Stimulated activated CD4-positive, alpha-beta T cell treated with anti-CD3 and anti-CD28 coated beads, Interleukin-12 subunit alpha, Interleukin-12 subunit beta, amount 100 ng/mL, for 24 hours (primary cell): ENCODE measurements around the gene RNASET2.
A peak's percentile ranks its signal among the peaks of the same experiment; 100 is the strongest.

Source experiments
- DNase-seq, 2 experiments: peaks; one replicate each; pipeline ENCODE4 v3.0.0-alpha.2; 2020; ENCODE audit warnings: low read depth in 2 of 2

The RNASET2 gene

GRCh38 chr6:166956444-166957086 lies at the start of gene RNASET2:
RNASET2 (minus strand) TSS chr6:166956550; CDS start chr6:166956182, 368 bp downstream.
- peak; percentile 99 for DNase-seq

- no peak for DNase-seq
Measured at GRCh38 chr6:167005350-167006159, 49.2 kb upstream of the RNASET2 start.

GRCh38 chr6:167000759-167001158 lies 44.4 kb upstream of the RNASET2 start:
- DNase-seq = no peak

GRCh38 chr6:166999884-167000253 lies 43.5 kb upstream of the RNASET2 start:
- no peak for DNase-seq

GRCh38 chr6:166999145-166999883 lies 43.0 kb upstream of the RNASET2 start, which contains the start of gene CEP43:
CEP43 (plus strand) TSS chr6:166999397; CDS start chr6:166999413, 16 bp downstream.
- peak; percentile 80 to 82 for DNase-seq

GRCh38 chr6:166998256-166999144 lies 42.1 kb upstream of the RNASET2 start:
- peak in 1 of 2 experiments; percentile 14 for DNase-seq

- peak; percentile 10 to 62 for DNase-seq
Measured at GRCh38 chr6:166997768-166998255, 41.5 kb upstream of the RNASET2 start.

- no peak for DNase-seq
Measured at GRCh38 chr6:166997348-166997747, 41.0 kb upstream of the RNASET2 start.

- no peak for DNase-seq
Measured at GRCh38 chr6:166996406-166996805, 40.1 kb upstream of the RNASET2 start.

- peak in 1 of 2 experiments; percentile 20 for DNase-seq
Measured at GRCh38 chr6:166989427-166990032, 33.2 kb upstream of the RNASET2 start.

GRCh38 chr6:166988674-166989201 lies 32.4 kb upstream of the RNASET2 start:
- DNase-seq = no peak

GRCh38 chr6:166987930-166988329 lies 31.6 kb upstream of the RNASET2 start:
- DNase-seq = no peak

GRCh38 chr6:166987448-166987847 lies 31.1 kb upstream of the RNASET2 start:
- DNase-seq = no peak

GRCh38 chr6:166980738-166981137 lies 24.4 kb upstream of the RNASET2 start:
- DNase-seq = no peak

- no peak for DNase-seq
Measured at GRCh38 chr6:166977621-166978525, 21.5 kb upstream of the RNASET2 start.

- DNase-seq = no peak
Measured at GRCh38 chr6:166976636-166977035, 20.3 kb upstream of the RNASET2 start.

- DNase-seq = no peak
Measured at GRCh38 chr6:166972101-166972500, 15.8 kb upstream of the RNASET2 start.

- no peak for DNase-seq
Measured at GRCh38 chr6:166971271-166971670, 14.9 kb upstream of the RNASET2 start.

GRCh38 chr6:166970776-166971175 lies 14.4 kb upstream of the RNASET2 start:
- no peak for DNase-seq
